H1 (cell line): ENCODE data around the gene MALSU1. TPM values are rescaled to one million over a fixed set of nuclear protein-coding genes. Genes with fewer than 3 reads are reported as not detected.

Experiments
- CTCF ChIA-PET: fragments of 300-600 bp; sonication (Branson Sonifier 250); formaldehyde crosslinking; loops from one replicate; lab custom pipeline; 2021; ENCODE audit not compliant: partially characterized antibody; lab: Charles Lee
- POLR2A ChIA-PET: fragments of 300-600 bp; sonication (Branson Sonifier 250); formaldehyde crosslinking; loops from one replicate; lab custom pipeline; 2021; ENCODE audit warnings: inconsistent platforms; ENCODE audit not compliant: partially characterized antibody; lab: Charles Lee
- DNase-seq, 2 experiments: peaks; one replicate each; pipeline versions ENCODE4 v3.0.0 to v3.0.0-alpha.2; 2010 to 2022; ENCODE audit warnings: low spot score in 2 of 2, low read depth in 1 of 2, mixed read lengths in 1 of 2
- FAIRE-seq: peaks from 2 replicates; lab custom pipeline; 2011; peaks lifted over from hg19 to GRCh38; lab: Jason Lieb, UNC
- H2AFZ ChIP-seq: 2 replicates; pipeline ENCODE4 v1.8.1; 2012; ENCODE audit warnings: low read length, inconsistent platforms
- H2AK5ac ChIP-seq: 2 replicates; pipeline ENCODE4 v1.6.1; 2013; ENCODE audit warnings: low read depth, low read length
- H2BK120ac ChIP-seq: replicated peaks from 2 replicates; pipeline ENCODE3; 2013; ENCODE audit warnings: low read depth, low read length, inconsistent platforms
- H2BK12ac ChIP-seq: 2 replicates; pipeline ENCODE4 v1.6.1; 2013; ENCODE audit warnings: low read depth, low read length
- H2BK15ac ChIP-seq: 2 replicates; pipeline ENCODE4 v1.6.1; 2013; ENCODE audit warnings: low read length
- H2BK20ac ChIP-seq: 2 replicates; pipeline ENCODE4 v1.6.1; 2013; ENCODE audit warnings: low read length
- H2BK5ac ChIP-seq: 2 replicates; pipeline ENCODE4 v1.6.1; 2013; ENCODE audit warnings: low read depth, low read length
- H3K14ac ChIP-seq: 2 replicates; pipeline ENCODE4 v1.6.1; 2013; ENCODE audit warnings: inconsistent platforms; ENCODE audit not compliant: insufficient read length
- H3K18ac ChIP-seq: 2 replicates; pipeline ENCODE4 v1.6.1; 2013; ENCODE audit warnings: low read length; ENCODE audit errors: extremely low read depth
- H3K23ac ChIP-seq: 2 replicates; pipeline ENCODE4 v1.6.1; 2013; ENCODE audit warnings: inconsistent platforms; ENCODE audit not compliant: insufficient read length
- H3K23me2 ChIP-seq: 2 replicates; pipeline ENCODE4 v1.6.1; 2013; ENCODE audit warnings: low read depth, low read length
- H3K27ac ChIP-seq: 2 replicates; pipeline ENCODE4 v1.6.1; 2011; ENCODE audit warnings: low read depth, low read length, inconsistent platforms
- H3K27me3 ChIP-seq, 4 experiments: replicated peaks in 1 of 4; 1 replicate in 1 of 4; 2 replicates in 3 of 4; pipeline versions ENCODE4 v1.6.1 to v1.8.1; 2011 to 2013; ENCODE audit warnings: low read length in 3 of 4, mild to moderate bottlenecking in 3 of 4, inconsistent platforms in 2 of 4, mixed read lengths in 2 of 4, moderate library complexity in 1 of 4; ENCODE audit not compliant: control insufficient read depth in 3 of 4, insufficient read depth in 3 of 4; ENCODE audit errors: extremely low read depth in 1 of 4
- H3K36me3 ChIP-seq, 4 experiments: 2 replicates each; pipeline versions ENCODE4 v1.6.1 to v1.8.1; 2011 to 2013; ENCODE audit warnings: mild to moderate bottlenecking in 4 of 4, low read length in 3 of 4, moderate library complexity in 2 of 4, control low read depth in 1 of 4, inconsistent platforms in 1 of 4; ENCODE audit not compliant: insufficient read depth in 4 of 4, control insufficient read depth in 2 of 4
- H3K4ac ChIP-seq: replicated peaks from 2 replicates; pipeline ENCODE3; 2013; ENCODE audit warnings: low read length, low read depth, mixed read lengths, inconsistent platforms; ENCODE audit not compliant: insufficient read length
- H3K4me1 ChIP-seq, 4 experiments: replicated peaks in 1 of 4; 1 replicate in 1 of 4; 2 replicates in 3 of 4; pipeline versions ENCODE4 v1.6.1 to v1.8.1; 2011 to 2013; ENCODE audit warnings: low read length in 3 of 4, inconsistent platforms in 2 of 4, mixed read lengths in 1 of 4; ENCODE audit not compliant: insufficient read depth in 4 of 4, control insufficient read depth in 3 of 4
- H3K4me2 ChIP-seq, 2 experiments: 2 replicates each; pipeline versions ENCODE4 v1.6.1 to v1.8.1; 2011 to 2013; ENCODE audit warnings: low read depth in 2 of 2, low read length in 2 of 2, control low read depth in 1 of 2, inconsistent platforms in 1 of 2, mild to moderate bottlenecking in 1 of 2; ENCODE audit not compliant: insufficient read depth in 1 of 2
- H3K4me3 ChIP-seq, 4 experiments: fragments of 200-600, 300-600 bp in 1 of 4; sonication (generic), shearing (Covaris generic), sonication (Bioruptor Twin) in 1 of 4; 2 replicates each; pipeline versions ENCODE4 v1.5.1 to v1.8.1; 2011 to 2016; ENCODE audit warnings: low read length in 4 of 4, low read depth in 3 of 4, control low read depth in 2 of 4, inconsistent platforms in 2 of 4, mild to moderate bottlenecking in 2 of 4, mixed read lengths in 1 of 4, moderate library complexity in 1 of 4; ENCODE audit not compliant: insufficient read depth in 2 of 4; ENCODE audit errors: extremely low read depth in 1 of 4
- H3K56ac ChIP-seq: replicated peaks from 2 replicates; pipeline ENCODE3; 2013; ENCODE audit warnings: low read depth, mild to moderate bottlenecking, mixed read lengths, low read length, inconsistent platforms; ENCODE audit not compliant: insufficient read length
- H3K79me1 ChIP-seq: 2 replicates; pipeline ENCODE4 v1.6.1; 2013; ENCODE audit warnings: low read depth, low read length, control low read depth
- H3K79me2 ChIP-seq, 2 experiments: 2 replicates each; pipeline versions ENCODE4 v1.6.1 to v1.8.1; 2012 to 2013; ENCODE audit warnings: low read length in 2 of 2, mild to moderate bottlenecking in 2 of 2, inconsistent platforms in 1 of 2; ENCODE audit not compliant: insufficient read depth in 2 of 2, control insufficient read depth in 1 of 2
- H3K9ac ChIP-seq, 4 experiments: replicated peaks in 1 of 4; 1 replicate in 1 of 4; 2 replicates in 3 of 4; pipeline versions ENCODE4 v1.6.1 to v1.8.1; 2011 to 2013; ENCODE audit warnings: low read depth in 3 of 4, low read length in 3 of 4, control low read depth in 2 of 4, mild to moderate bottlenecking in 2 of 4, moderate library complexity in 2 of 4, inconsistent platforms in 1 of 4; ENCODE audit errors: extremely low read depth in 1 of 4
- H3K9me3 ChIP-seq, 2 experiments: 2 replicates each; pipeline versions ENCODE4 v1.6.1 to v1.8.1; 2012 to 2013; ENCODE audit warnings: mild to moderate bottlenecking in 2 of 2, moderate library complexity in 2 of 2, control low read depth in 1 of 2, inconsistent platforms in 1 of 2, low read depth in 1 of 2, low read length in 1 of 2, mixed read lengths in 1 of 2; ENCODE audit not compliant: insufficient read depth in 2 of 2
- H4K20me1 ChIP-seq, 2 experiments: replicated peaks in 1 of 2; 2 replicates each; pipeline versions ENCODE3 to v1.8.1; 2011 to 2013; ENCODE audit warnings: inconsistent platforms in 2 of 2, low read length in 2 of 2, mild to moderate bottlenecking in 1 of 2; ENCODE audit not compliant: insufficient read depth in 2 of 2, control insufficient read depth in 1 of 2
- H4K5ac ChIP-seq: 2 replicates; pipeline ENCODE4 v1.6.1; 2013; ENCODE audit warnings: low read length, low read depth, mixed read lengths, inconsistent platforms; ENCODE audit not compliant: insufficient read length
- H4K8ac ChIP-seq: 2 replicates; pipeline ENCODE4 v1.8.0; 2013; ENCODE audit warnings: mild to moderate bottlenecking, moderate library complexity, low read length, inconsistent platforms; ENCODE audit not compliant: insufficient read depth; ENCODE audit errors: extremely low read depth
- H4K91ac ChIP-seq: replicated peaks from 2 replicates; pipeline ENCODE3; 2013; ENCODE audit warnings: low read length, mixed read lengths, inconsistent platforms; ENCODE audit not compliant: insufficient read length
- CHD1 ChIP-seq: IDR thresholded peaks from 2 replicates; pipeline ENCODE4 v1.6.1; 2012; ENCODE audit warnings: low read depth, low read length, improper control_type of control experiment
- CREB1 ChIP-seq: IDR thresholded peaks from 2 replicates; pipeline ENCODE4 v1.6.1; 2012; ENCODE audit warnings: inconsistent platforms
- E2F6 ChIP-seq: IDR thresholded peaks from 2 replicates; pipeline ENCODE4 v1.6.1; 2012; ENCODE audit warnings: inconsistent platforms
- EGR1 ChIP-seq: IDR thresholded peaks from 2 replicates; pipeline ENCODE4 v1.6.1; 2011; ENCODE audit warnings: low read depth, low read length, borderline replicate concordance
- EP300 ChIP-seq, 2 experiments: IDR thresholded peaks; 1 replicate in 1 of 2; 2 replicates in 1 of 2; pipeline ENCODE4 v1.6.1; 2011 to 2012; ENCODE audit warnings: low read depth in 2 of 2, low read length in 2 of 2, mild to moderate bottlenecking in 2 of 2, borderline replicate concordance in 1 of 2, inconsistent platforms in 1 of 2, moderate library complexity in 1 of 2
- FOSL1 ChIP-seq: IDR thresholded peaks from 2 replicates; pipeline ENCODE4 v1.6.1; 2011; ENCODE audit warnings: mild to moderate bottlenecking, low read depth, low read length, moderate library complexity; ENCODE audit not compliant: insufficient read depth
- JUN ChIP-seq: IDR thresholded peaks from 2 replicates; pipeline ENCODE4 v1.6.1; 2011; ENCODE audit warnings: low read depth, mild to moderate bottlenecking, improper control_type of control experiment, low read length
- KDM1A ChIP-seq: fragments of 200-600, 300-600 bp; sonication (generic); IDR thresholded peaks from 2 replicates; pipeline ENCODE4 v1.7.1; 2016; ENCODE audit warnings: mild to moderate bottlenecking, low read length, borderline replicate concordance
- NANOG ChIP-seq: IDR thresholded peaks from 2 replicates; pipeline ENCODE4 v1.6.1; 2011; ENCODE audit warnings: low read length, low read depth, mild to moderate bottlenecking, inconsistent platforms; ENCODE audit not compliant: insufficient read depth, poor library complexity, severe bottlenecking
- POU5F1 ChIP-seq: IDR thresholded peaks from 2 replicates; pipeline ENCODE4 v1.6.1; 2011; ENCODE audit warnings: low read depth, mild to moderate bottlenecking, low read length, moderate library complexity
- SIX5 ChIP-seq: IDR thresholded peaks from 2 replicates; pipeline ENCODE4 v1.6.1; 2011; ENCODE audit warnings: mild to moderate bottlenecking, low read depth, low read length
- TBP ChIP-seq: IDR thresholded peaks from 2 replicates; pipeline ENCODE4 v1.6.1; 2011; ENCODE audit warnings: low read depth, low read length, improper control_type of control experiment
- TCF12 ChIP-seq: IDR thresholded peaks from 2 replicates; pipeline ENCODE4 v1.6.1; 2011; ENCODE audit warnings: low read depth, mild to moderate bottlenecking, low read length
- YY1 ChIP-seq: IDR thresholded peaks from 2 replicates; pipeline ENCODE4 v1.6.1; 2011; ENCODE audit warnings: low read depth, mild to moderate bottlenecking, low read length
- polyA plus RNA-seq, 7 experiments: library from polyadenylated mRNA; depleted of rRNA in 3 of 7; stranded (reverse) in 5 of 7; unstranded in 2 of 7; fragments of >200 nt in 5 of 7; fragments of 200-250 nt in 2 of 7; gene quantifications; 1 replicate in 5 of 7; 2 replicates in 1 of 7; 4 replicates in 1 of 7; pipeline versions ENCODE4 v1.2.1 to v1.2.3, GENCODE V29; 2011 to 2013; ENCODE audit warnings: missing spikeins in 2 of 7, mixed read lengths in 2 of 7
- total RNA-seq: library from RNA; stranded (reverse); fragmentation: NEBNext Ultra II Directional; extraction: Animal tissue kit (Norgen Biotek cat#: 25700); gene quantifications from 2 replicates; pipeline ENCODE4 v1.2.1, GENCODE V29; 2021
- TF ChIP-seq, protein P1 (sequence below): IDR thresholded peaks from 2 replicates; pipeline ENCODE4 v1.6.1; 2012; ENCODE audit warnings: inconsistent platforms

The MALSU1 gene
- total and polyA plus RNA-seq, 2 of the 8 experiments (the other 6 are each of a cell fraction or from before 2014, with no cell fraction given) = 73.5 to 84.0 TPM

DNA sequence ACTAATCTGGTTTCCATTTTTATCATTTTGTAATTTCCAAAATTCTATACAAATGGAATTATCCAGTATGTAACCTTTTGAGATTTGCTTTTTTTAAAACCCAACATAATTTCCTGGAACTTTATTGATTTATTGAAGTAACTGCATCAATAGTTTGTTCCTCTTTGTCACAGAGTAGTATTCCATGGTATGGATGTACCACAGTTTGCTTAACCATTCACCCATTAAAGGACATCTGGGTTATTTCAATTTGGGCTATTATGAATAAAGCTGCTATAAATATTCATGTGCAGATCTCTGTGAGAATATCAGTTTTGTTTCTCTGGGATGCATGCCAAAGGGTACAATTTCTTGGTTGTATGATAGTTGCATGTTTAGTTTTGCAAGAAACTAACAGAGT lies 49.7 kb upstream of the MALSU1 start:
- no peaks in the 10 kb centered on the region for H3K36me3 ChIP-seq
- no peak overlapping the region for H3K4me2 ChIP-seq
- no peak overlapping the region for H2BK12ac ChIP-seq
- no peak overlapping the region for H3K4ac ChIP-seq
- H3K4me3 ChIP-seq = no peak overlapping the region
- H2AK5ac ChIP-seq = no peak overlapping the region
- H3K4me1 ChIP-seq = peaks cover 1 to 9% (median 7%) of the 10 kb centered on the region in 4 experiments; a peak in 6 of 7 replicates
- no peak overlapping the region for H4K91ac ChIP-seq
- H3K18ac ChIP-seq = no peak overlapping the region
- no peak overlapping the region for H3K14ac ChIP-seq
- H3K9me3 ChIP-seq = no peaks in the 10 kb centered on the region
- FAIRE-seq (no peak), DNase-seq (no peak)
- H2AFZ ChIP-seq = no peak overlapping the region
- H3K23me2 ChIP-seq = peaks cover 7% of the 10 kb centered on the region
- no peak overlapping the region for H2BK120ac ChIP-seq
- H4K8ac ChIP-seq = no peak overlapping the region
- ChIA-PET CTCF (interaction anchor here (0.7 kb wide), 1 partner anchor 23 kb away, joined by 3 read pairs; no protein-coding TSS in a partner anchor), POLR2A (no interaction called here)
- no peaks in the 10 kb centered on the region for H4K20me1 ChIP-seq
- H3K9ac ChIP-seq = no peak overlapping the region
- no peak overlapping the region for H4K5ac ChIP-seq
- no peak overlapping the region for H2BK15ac ChIP-seq
- no peak overlapping the region for H3K56ac ChIP-seq
- H3K27me3 ChIP-seq = peaks cover 0 to 20% (median 15%) of the 10 kb centered on the region in 4 experiments; a peak in 6 of 7 replicates
- H2BK5ac ChIP-seq = no peak overlapping the region
- H3K79me1 ChIP-seq = no peaks in the 10 kb centered on the region
- no peak overlapping the region for H2BK20ac ChIP-seq
- H3K23ac ChIP-seq = no peak overlapping the region
- H3K79me2 ChIP-seq = no peaks in the 10 kb centered on the region
- no peak overlapping the region for H3K27ac ChIP-seq
- TF ChIP-seq EGR1 (no peak), CREB1 (no peak), TCF12 (no peak), TBP (no peak), POU5F1 (no peak), JUN (no peak), E2F6 (no peak), NANOG (no peak), YY1 (no peak), CHD1 (no peak), EP300 (IDR thresholded peaks at IDR 0.05; ENCODE audit: borderline replicate concordance in 1 of 2, low read depth in 2 of 2, low read length in 2 of 2) (no peak), FOSL1 (no peak), SIX5 (no peak), KDM1A (no peak)
- TF ChIP-seq, protein P1, sequence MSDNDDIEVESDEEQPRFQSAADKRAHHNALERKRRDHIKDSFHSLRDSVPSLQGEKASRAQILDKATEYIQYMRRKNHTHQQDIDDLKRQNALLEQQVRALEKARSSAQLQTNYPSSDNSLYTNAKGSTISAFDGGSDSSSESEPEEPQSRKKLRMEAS = no peak
